Stimulated activated CD4-positive, alpha-beta T cell treated with anti-CD3 and anti-CD28 coated beads, Interleukin-12 subunit alpha, Interleukin-12 subunit beta, amount 100 ng/mL, for 24 hours (primary cell): ENCODE data around the gene FAM50A.

Experiments
- DNase-seq, 2 experiments: peaks; one replicate each; pipeline ENCODE4 v3.0.0-alpha.2; 2020; ENCODE audit warnings: low read depth in 2 of 2

FAM50A gene

DNA sequence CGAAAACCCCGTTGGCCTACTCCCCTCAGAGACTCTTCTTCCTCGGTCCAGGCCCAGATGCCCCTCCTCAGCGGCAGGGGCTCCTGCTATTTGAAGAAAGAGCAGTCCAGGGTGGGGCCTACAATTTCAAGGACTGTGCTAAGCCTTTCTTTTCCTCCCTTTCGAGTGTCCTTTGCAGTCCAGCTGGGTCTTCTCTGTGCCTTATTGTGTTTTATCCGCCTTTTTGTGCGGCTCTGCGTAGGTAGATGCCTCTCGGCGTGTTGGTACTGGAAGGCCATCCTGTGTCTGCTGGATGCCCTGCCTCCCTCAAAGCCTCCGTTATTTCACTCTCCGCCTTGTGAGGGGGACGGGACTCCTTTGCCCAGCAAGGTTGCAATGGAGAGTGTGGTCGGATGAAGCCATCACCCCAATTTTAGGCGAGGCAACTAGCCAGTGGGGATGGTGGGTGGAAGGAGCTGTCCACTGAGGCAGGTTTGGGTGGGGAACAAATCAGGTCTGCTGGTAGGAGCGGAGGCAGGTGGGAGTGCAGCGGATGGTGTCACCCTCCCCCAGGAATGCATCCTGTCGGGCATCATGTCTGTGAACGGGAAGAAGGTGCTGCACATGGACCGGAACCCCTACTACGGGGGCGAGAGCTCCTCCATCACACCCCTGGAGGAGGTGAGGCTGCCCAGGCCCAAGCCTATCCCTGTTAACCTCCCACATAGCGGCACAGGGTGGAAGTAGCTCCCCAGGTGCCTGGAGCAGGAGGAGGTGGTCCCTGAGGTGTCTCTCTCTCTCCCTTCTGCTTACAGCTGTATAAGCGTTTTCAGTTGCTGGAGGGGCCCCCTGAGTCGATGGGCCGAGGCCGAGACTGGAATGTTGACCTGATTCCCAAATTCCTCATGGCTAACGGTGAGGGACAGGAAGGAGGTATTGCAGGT, 5.7 kb upstream of the FAM50A start:
- no peak for DNase-seq

DNA sequence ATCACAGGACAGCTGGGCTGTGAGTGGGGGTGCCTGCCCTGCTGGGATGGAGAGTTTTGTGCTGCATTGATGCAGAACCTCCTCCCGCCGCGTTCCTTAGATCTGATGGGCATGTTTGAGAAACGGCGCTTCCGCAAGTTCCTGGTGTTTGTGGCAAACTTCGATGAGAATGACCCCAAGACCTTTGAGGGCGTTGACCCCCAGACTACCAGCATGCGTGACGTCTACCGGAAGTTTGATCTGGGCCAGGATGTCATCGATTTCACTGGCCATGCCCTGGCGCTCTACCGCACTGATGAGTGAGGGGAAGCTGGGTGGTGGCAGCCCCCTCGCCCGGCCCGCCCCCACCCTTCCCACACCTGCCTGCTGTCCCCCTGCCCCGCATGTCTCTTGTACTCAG, 4.1 kb upstream of the FAM50A start:
- DNase-seq: no peak

DNA sequence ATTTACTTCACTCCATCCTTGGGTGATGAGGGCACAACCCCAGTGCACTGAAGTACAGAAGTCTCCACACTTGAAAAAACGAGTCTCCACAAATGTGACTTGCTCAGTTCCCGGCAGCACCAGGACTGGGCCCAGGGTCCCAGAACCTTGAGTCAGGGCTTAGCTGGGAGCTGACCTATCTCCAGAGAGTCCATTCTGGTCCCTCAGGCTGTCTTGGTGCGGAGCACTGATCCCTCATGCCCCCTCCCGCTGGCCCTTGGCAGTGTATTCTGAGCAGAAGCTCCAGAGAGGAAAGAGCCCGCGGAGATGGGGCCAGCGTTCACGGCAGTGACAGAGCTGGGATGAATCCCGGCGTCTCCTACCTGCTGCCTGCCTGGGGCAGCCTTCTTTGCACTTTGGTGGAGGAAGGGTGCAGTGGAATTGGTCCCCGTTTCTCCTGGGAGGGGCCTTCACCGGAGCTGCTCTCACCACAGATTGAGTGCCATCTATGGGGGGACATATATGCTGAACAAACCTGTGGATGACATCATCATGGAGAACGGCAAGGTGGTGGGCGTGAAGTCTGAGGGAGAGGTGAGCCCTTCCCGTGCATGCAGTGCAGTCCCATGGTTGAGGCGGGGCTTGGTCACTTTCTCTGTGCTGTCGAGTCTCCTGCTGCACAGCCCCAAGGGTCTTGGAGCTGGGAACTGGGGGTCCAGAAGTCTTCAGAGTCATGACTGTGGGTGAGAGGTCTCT, 3.2 kb upstream of the FAM50A start:
- DNase-seq: no peak

DNA sequence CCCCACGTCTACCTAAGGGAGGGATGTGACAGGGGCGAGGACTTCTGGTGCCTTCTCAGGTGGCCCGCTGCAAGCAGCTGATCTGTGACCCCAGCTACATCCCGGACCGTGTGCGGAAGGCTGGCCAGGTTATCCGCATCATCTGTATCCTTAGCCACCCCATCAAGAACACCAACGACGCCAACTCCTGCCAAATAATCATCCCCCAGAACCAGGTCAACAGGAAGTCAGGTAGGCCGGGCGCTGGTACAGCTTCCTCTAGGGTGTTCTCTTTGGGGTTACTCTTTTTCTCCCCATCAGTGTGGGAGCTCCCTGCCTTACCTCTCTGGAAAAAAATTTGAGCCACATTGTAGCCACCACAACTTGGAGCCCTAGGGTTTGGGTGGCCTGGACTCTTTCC, 2.4 kb upstream of the FAM50A start:
- DNase-seq: no peak

DNA sequence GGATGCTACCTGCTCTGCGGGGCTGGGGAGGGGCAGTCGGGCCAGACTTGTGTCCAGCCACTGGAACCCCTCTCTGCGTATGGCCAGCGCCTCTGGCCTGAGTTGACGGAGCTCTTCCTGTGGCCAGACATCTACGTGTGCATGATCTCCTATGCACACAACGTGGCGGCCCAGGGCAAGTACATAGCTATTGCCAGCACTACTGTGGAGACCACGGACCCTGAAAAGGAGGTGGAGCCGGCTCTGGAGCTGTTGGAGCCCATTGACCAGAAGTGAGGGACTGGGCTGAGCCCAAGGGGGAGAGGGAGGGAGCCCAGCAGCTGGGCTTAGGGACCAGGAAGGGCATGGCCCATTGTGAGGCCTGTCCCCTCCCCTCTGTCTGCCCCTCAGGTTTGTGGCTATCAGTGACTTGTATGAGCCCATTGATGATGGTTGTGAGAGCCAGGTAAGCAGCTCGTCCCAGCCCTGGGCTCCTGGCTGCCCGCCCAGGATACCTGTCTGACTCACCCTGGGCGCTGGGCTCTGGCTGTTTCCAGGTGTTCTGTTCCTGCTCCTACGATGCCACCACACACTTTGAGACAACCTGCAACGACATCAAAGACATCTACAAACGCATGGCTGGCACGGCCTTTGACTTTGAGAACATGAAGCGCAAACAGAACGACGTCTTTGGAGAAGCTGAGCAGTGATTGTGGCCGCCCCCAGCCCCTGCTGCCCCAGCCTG, 1.8 kb upstream of the FAM50A start:
- no peak for DNase-seq

DNA sequence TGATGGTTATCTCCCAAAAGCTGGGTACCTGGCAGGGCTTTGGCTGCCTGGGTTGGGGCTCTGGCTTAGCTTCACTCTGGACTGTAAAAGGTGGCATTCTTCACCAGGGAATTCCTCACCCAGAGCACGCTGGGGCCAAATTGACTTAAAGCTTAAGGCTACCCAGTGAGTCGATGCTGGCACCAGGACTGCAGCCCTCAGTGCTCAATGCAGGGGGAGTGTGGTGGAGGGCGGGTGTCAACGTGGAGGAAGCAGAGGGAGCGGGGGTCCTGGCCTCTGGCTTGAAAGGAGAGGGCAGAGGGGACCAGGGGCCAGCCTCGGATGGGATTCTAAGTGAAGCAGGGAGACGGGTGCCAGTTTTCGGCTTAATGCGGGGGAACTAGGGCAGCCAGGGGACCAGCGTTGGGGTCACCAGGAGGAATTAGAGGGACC, 446 bp upstream of the FAM50A start:
- no peak for DNase-seq

DNA sequence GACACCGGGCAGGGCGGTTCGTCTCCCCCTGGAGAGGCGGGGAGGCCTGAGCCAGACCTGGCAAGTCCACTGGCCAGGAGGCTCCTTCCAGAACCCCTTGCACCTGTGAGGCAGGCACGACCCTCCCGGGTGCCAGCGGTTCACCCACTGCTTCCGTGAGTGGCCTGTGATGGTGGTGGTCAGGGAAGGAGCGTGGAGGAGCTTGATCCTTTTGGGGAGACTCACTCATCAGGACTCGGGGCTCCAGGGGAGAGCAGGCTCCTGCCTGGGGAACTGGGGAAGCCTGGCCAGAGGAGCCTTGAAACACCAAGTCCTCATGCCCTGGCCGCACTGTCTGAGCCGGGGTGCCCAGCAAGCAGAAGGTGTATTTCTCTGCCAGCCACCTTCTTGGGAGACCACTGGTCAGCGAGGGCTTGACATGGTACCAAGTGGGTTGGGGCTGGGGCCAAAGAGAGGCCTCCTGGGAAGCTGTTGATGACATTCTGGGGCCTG, 860 bp downstream of the FAM50A start:
- no peak for DNase-seq

DNA sequence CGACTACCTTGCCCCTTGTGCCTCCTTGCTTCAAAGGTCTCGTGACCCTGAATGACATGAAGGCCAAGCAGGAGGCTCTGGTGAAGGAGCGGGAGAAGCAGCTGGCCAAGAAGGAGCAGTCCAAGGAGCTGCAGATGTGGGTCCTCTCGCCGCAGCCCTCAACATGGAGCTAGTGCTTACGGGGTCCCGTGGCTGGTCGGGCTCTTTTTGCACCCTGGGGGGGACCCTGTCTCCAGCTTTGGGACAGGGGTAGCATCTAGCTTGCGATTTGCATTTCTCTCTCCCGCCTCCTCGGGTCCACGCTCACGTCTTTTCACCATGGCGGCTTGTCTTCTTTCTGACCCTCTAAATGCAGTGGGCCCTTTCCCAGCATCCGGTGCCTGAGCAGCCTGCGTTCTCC, 1.8 kb downstream of the FAM50A start:
- DNase-seq: no peak

DNA sequence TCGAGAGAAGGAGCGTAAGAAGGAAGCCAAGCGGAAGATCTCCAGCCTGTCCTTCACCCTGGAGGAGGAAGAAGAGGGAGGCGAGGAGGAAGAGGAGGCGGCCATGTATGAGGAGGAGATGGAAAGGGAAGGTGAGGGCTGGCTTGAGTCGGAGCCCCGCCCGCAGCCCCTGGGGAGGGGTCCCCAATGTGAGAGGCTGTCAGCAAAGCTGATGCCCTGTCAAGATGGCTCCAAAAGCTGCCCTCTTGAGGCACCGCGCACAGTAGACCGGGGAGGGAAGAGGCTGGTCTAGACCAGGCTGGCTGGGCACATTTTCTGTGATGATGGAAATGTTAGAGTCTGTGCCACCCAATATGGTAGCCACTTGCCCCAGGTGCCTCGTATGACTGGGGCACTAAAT, 2.5 kb downstream of the FAM50A start:
- DNase-seq: no peak

DNA sequence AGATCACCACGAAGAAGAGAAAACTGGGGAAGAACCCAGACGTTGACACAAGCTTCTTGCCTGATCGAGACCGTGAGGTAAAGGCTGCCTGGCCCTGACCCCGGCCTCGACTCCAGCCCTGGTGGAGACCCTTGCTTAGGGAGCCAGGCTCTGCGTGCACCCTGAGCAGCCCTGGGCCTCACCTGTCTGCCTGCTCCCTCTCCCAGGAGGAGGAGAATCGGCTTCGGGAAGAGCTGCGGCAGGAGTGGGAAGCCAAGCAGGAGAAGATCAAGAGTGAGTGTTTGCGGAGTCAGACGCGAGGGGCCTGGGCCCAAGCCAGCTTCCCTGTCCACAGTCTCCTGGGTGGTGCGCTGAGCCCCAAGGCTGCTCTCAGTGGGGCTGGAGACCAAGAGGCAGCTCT, 4.5 kb downstream of the FAM50A start:
- no peak for DNase-seq

DNA sequence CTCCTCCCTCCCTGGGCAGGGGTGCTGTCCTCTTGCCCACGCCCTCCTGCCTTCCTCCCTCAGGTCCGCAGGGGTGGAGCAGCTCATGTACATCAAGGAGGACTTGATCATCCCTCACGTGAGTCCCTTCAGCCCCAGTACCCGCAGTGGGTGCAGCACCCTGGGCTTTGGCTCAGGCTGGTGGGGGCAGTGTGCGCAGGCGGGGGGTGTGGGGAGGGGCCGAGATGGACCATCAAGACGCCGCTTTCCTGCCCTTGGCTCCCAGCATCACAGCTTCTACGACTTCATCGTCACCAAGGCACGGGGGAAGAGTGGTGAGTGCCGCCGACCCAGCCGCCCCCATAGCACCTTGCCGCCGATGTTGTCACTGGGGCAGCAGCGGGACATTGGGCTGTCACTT, 5.7 kb downstream of the FAM50A start:
- DNase-seq: no peak

DNA sequence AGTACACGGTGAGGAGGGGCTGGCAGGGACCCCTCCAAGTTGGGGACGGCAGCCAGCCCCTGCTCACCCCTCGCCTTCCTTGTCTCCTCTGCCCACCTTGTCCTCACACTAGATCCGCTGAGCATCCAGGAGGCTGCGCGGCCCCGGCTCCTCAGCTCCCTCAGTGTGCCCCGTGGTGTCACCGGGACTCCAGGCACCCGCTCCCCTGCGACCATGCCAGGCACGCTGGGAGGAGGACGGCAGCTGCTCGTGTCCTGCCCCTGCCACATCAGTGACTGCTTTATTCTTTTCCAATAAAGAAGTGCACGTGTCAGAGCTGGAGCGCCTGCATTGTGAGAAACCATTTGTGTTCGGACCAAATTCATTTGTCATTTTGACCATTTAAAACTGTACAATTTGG, 6.4 kb downstream of the FAM50A start:
- no peak for DNase-seq

DNA sequence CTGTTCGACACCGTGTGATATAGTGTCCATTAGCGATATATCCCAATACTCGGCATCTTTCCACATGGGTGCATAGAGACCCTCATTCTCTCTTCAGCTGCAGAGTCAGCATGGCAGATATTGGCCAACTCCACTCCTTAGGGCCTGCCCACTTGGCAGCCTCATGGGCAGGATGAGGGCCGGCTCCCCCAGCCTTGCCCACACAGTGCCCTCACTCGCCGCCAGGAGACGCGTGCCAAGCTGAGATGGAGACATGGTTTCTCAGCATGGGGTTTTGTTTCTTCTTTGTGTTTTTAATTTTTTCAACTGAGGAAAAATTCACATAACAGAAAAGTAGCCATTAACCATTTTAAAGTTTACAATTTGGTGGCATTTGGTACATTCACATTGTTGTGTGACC, 8.9 kb downstream of the FAM50A start:
- no peak for DNase-seq

DNA sequence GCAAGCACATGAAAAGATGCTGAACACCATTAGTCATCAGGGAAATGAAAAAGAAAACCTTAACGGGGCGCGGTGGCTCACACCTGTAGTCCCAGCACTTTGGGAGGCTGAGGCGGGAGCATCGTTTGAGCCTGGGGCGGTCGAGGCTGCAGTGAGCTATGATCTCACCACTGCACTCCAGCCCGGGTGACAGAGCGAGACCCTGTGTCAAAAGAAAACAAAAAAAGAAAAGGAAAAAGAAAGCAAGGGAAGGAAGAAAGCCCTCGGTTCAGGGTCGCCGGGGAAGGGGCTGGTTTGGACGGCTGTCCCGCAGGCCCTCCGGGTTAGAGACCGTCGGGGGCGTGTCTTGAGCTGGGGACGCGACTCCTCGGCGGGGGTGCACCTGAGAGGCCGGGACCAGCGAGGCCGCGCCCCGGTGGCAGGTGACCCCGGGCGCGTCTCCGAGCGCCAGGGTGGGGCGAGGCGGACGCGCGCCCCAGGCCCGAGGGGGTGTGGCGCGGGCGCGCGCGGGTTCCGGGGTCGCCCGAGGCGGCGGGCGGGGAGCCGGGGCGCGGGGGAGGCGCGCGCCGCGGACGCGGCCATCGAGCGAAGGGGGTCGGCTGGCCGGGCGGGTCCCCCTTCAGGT, 13.7 kb downstream of the FAM50A start:
- no peak for DNase-seq

DNA sequence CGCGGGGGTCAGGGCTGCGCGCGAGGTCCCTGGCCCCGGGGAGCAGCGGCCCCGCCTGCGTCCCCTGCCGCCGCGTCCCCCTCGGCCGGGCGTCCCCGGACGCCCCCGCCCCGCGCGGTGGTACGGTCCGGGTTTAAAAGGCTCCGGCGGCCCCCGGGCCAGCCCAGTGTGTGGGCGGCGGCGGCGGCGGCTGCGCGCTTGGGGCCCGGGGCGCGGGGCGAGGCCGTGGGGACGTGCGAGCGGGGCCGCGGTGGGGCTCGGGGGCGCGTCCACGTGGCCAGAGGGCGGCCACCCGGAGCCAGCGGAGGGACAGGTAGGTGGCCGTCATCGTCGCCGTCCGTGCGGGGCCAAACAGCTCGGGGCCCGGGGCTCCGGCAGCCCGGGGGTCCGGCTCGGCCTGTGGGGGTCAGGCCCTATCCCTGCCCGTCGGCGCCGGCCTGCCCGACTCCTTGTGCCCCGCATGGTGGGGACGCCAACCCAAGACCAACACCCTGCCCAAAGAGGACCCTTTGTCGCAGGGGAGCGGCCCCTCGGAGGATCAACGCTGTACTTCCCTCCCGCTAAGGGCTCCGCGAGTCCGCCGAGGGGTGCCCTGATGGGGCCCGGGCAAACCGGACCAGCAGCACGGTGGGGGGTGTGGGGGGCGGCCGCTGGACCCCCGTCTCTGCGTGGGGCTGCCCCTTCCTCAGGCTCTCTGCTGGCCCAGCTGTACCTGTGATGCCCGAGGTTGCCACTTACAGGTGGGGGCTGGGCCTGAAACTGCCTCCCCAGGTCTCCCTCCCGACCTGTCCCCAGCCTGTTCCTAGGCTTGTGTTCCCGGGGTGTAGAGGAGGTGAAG, 14.4 kb downstream of the FAM50A start, which contains the start of gene PLXNA3:
PLXNA3 (plus strand) TSS at position 166 of the 838 bp plus-strand sequence. CDS start 1,903 bp downstream, outside the sequence.
- DNase-seq: no peak

DNA sequence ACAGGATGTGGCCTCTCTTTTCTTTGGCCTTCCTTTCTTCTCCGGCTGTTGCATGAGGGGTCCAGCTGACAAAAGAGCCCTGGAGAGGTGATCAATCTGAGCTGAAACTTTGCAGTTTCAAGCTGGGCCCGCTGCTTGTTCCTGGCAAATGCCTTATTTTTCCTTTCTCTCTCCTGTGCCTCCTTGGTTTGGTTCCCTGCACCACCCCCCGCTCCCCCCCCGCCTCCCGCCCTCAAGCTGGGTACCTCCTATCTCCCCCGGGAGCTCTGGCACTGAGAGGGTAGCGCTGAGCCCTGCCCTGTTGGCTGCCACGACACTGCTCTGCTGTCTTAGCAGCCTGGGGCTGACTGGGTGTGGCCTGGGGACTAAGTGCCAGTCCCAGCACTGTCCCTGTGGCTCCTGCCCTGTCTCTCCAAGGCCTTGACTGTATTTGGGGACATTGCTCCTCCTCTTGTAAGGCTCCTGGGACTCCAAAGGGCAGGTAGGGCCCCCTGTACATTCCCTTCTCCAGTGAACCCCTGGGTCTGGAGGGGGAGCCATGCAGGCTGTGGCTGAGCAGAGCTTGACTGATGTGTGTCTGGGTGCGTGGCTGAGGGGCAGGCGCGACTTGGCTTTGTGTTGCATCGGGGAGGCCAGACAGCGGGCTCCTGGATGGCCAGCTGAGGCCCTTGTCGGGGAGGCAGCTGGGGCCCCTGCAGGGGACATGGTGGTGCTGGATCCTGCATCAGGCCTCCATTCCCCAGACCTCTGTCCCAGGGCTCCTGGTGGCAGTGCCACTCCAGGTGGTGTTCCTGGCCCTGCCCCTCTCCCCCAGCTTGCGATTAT, 15.2 kb downstream of the FAM50A start:
- DNase-seq: no peak

DNA sequence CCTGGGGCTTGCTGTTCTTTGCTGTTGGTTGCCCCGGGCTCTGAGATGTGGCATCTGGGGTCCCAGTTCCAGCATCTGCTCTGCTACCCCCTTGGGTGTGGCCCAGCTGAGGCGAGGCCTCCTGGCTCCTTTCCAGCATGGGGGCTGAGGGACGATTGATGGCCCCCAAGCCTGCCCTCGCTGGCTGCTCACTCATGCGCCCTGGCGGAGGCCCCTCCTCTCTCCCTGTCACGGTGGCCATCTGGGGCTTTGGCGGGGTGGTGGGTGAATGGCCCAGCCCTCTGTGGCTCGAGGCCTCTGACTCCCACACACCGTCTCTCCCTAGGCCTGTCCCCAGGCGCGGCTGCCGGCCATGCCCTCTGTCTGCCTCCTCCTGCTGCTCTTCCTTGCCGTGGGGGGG, 15.9 kb downstream of the FAM50A start:
- DNase-seq: no peak

DNA sequence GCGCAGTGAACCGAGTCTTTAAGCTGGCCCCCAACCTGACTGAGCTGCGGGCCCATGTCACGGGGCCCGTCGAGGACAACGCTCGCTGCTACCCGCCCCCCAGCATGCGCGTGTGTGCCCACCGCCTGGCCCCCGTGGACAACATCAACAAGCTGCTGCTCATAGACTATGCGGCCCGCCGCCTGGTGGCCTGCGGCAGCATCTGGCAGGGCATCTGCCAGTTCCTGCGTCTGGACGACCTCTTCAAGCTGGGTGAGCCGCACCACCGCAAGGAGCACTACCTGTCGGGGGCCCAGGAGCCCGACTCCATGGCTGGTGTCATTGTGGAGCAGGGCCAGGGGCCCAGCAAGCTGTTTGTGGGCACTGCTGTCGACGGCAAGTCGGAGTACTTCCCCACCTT, 16.4 kb downstream of the FAM50A start:
- DNase-seq: no peak

DNA sequence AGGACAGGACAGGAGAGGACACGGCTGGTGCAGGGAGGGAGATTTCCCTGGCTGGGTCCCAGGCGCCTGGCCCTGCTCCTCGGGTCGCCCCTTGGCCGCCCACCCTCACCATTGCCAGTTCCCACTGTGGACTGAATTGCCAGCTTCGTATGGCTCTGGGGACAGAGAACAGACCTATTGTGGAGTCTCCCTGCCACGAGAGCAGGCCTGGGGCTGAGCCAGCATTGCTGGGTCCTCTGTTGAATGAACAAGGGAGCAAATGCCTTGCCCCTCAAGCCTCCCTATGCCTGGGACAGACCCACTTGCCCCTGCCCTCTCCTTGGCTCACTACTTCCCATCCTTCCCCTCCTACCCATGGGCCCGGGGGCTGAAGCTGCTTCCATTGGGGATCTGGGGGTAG, 18.5 kb downstream of the FAM50A start:
- no peak for DNase-seq
